GM12892 (cell line): ENCODE results near the gene ALK.

ENCODE experiments used
- DNase-seq: peaks from one replicate; pipeline ENCODE4 v3.0.0; 2011; ENCODE audit not compliant: insufficient read length
- FAIRE-seq: peaks from 2 replicates; lab custom pipeline; 2011; peaks lifted over from hg19 to GRCh38; lab: Jason Lieb, UNC
- POLR2A ChIP-seq: IDR thresholded peaks from 2 replicates; pipeline ENCODE4 v1.6.1; 2011; ENCODE audit warnings: low read depth, low read length, control low read depth
- POLR2AphosphoS5 ChIP-seq: IDR thresholded peaks from 2 replicates; pipeline ENCODE4 v1.6.1; 2011; ENCODE audit warnings: low read depth, low read length, control low read depth
- TAF1 ChIP-seq: IDR thresholded peaks from 2 replicates; pipeline ENCODE4 v1.6.1; 2011; ENCODE audit warnings: low read depth, mild to moderate bottlenecking, control low read depth, low read length, borderline replicate concordance

Gene ALK

DNA sequence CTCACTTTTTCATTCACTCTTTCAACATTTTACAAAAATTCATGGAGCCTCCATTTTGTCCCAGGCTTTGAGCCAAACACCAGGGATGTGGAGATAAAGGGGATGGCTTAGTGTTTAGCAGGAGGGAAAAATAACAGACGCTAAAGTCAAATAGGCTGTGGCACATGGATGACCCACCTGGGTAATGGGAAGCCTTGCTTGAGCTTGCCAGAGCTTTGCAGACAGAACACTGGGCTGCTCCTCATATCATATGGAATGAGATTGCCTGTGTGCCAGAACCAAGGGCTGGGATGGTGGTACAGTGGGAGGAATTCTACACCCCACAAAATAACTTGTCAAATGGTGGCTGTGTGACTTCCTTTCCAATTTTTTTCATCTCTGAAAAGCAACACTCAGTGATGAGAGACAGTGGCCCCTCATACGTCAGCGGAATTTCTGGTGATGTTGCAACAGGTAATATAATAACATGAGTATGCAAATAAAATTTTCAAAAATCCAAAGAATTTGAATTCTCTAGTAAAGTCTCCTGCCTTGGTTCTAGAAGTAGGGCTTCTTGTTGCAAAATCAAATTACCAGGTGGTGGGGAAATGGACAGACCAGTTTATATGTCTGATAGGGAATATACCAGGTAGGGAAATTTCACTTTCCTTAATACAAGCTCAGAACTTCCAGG is 553.3 kb downstream of the ALK start:
- TF ChIP-seq POLR2A (no peak), POLR2AphosphoS5 (no peak), TAF1 (no peak)
- DNase-seq (no peak), FAIRE-seq (no peak)

GRCh38 chr2:29363111-29363510 is 558.3 kb downstream of the ALK start:
- no peak for TF ChIP-seq TAF1
- TF ChIP-seq POLR2AphosphoS5 = no peak
- TF ChIP-seq POLR2A = no peak
- DNase-seq (no peak), FAIRE-seq (no peak)

DNA sequence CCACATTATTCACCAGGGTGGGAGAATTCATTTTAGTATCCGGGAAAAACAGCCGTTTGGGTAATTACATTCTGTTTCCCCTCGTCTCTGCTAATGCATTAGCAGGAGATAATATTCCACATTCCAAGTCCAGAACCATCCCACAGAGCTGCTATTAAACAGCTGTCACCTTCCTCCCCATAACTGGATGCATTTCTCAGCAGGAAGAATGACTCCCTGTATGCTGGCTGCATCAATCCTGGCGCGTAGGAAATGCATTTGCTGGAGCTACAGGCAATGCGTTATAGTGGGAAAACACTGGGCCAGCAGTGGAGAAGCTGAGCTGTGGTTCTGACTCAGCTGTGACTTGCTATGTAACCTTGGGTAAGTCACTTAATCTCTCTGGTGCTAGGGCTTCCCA is 560.2 kb downstream of the ALK start:
- no peak for FAIRE-seq
- DNase-seq = no peak
- no peak for TF ChIP-seq POLR2AphosphoS5
- no peak for TF ChIP-seq POLR2A

DNA sequence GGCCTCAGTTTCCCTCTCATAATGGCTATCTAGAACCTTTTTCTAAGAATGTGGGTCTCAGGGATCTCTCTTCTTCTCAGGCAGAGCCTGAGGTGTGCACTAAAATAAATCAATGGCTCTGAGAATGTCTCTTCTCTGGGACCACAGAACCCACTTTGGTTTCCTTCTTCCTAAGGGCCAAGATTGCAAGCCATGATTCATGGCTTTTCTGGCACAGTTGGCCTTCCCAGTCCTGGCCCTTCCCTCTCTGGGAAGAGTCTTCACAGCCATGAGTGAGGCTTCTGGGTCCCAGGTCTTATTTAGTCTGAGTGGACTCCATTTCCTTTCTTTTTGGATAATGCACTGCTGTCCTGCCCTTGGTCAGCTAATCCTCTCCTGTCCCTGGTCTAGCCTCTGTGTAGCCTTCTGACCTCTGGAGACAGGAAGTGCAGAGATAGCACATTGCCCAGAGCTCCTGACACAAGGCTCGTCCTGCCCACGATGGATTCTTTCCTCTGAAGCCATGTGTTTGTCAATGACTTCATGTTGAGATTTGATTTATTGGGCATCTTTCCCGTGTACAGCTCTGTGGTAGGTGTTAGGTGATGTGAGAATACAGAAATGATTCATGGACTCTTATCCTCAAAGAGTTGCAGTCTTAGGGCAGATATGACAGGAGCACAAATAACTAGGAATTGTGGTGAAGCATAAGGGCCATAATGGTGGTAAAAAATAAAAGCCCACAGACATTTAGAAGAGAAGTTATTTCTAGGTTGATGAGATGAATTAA is 561.2 kb downstream of the ALK start:
- TF ChIP-seq POLR2AphosphoS5 = no peak
- FAIRE-seq = no peak
- no peak for DNase-seq

DNA sequence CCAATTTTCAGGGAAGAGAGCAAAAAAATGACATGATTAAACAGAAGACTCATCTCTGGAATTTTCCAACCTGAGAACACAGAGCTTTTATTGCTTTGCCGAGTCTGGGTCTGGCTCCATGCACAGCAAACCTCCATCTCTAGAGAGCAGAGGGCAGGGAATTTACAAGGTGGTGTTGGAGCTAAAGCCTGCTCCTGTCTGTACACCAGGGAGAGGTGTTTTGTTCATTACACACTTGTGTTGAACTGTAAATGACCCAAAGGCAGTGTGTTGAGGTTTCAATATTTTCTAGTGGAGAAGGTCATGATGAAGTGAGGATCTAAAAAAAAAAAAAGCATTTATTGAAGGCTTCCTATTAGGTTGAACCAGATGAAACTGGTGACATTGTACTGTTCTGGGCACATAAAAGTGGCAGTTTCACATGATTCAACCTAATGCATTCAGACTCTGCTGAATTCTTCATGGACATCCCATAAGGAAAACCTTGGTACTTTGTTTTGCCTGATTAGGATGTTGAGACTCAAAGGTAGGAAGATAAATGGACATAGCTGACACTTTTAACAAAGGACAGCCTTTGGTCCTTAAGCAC is 567.9 kb downstream of the ALK start:
- no peak for TF ChIP-seq TAF1
- TF ChIP-seq POLR2AphosphoS5 = no peak
- TF ChIP-seq POLR2A = no peak
- DNase-seq (no peak), FAIRE-seq (no peak)

DNA sequence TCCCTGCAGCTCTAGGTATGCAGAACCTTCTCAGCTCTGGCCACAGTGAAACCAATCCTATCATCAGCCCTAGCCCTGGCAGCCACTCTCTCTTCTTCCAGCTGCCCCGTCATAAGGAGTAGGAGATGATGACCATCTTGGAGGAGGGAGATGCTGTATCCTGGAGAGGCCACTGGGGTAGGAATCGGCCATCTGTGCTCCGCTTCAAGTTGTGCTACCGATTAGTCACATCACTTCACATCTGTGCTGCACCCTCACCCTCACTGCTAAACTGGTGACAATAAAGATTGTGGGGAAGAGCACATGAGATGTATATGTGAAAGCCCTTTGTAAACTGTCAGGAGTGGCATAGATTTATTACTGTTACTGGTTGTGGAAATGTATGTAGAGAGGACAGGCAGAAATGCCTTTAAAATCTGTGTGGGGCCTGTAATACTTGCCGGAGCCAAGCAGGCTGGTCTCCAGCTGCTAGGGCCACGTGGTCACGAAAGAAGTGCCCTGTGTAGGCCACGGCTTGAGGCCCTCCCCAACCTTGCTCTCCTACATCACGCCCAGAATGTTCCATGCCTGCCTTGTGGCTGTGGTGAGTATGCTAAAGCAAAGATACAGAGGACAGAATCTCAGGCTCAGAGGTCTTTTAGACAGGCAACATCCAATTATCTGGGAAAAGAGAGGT is 569.3 kb downstream of the ALK start:
- DNase-seq = no peak
- TF ChIP-seq POLR2A = no peak
- TF ChIP-seq POLR2AphosphoS5 = no peak
- TF ChIP-seq TAF1 = no peak
- no peak for FAIRE-seq

GRCh38 chr2:29351248-29351647 is 570.1 kb downstream of the ALK start:
- TF ChIP-seq POLR2AphosphoS5 = no peak
- TF ChIP-seq TAF1 = no peak
- no peak for TF ChIP-seq POLR2A
- no peak for DNase-seq
- no peak for FAIRE-seq

DNA sequence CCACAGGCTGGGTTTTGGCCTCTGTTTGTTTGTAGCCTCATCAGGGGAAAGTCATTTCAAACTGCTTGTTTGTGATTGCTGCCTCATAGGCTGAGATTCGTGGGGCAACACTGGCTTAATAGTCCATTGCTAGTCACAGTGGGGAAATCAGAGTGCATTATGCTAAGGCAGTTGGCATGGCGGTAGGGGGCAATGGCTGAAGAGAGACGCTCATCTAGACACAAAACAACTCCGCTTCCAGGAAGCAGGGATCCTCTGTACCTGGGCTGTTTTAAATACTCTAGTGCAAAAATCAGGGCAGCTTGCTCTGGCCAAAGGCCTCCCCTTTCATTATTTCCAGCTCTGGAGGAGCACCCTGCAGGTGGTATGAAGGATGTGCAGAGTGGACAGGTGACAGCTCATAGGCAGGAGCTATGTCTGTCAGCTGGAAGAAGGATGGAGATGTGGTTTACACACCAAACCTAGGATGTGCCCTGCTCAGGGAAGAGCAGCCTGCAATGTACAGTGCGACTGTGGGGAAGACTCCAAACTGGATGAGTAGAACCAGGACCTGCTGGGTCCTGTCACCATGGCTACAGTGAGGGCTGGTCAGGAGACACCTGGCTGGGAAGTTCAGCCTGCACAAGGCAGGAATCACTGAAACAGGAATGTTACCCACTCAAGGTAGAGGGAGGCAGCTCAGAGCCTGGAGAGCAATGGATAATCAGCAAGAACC is 571.9 kb downstream of the ALK start:
- no peak for DNase-seq
- TF ChIP-seq POLR2AphosphoS5 = no peak
- no peak for TF ChIP-seq POLR2A
- TF ChIP-seq TAF1 = no peak
- FAIRE-seq = no peak

DNA sequence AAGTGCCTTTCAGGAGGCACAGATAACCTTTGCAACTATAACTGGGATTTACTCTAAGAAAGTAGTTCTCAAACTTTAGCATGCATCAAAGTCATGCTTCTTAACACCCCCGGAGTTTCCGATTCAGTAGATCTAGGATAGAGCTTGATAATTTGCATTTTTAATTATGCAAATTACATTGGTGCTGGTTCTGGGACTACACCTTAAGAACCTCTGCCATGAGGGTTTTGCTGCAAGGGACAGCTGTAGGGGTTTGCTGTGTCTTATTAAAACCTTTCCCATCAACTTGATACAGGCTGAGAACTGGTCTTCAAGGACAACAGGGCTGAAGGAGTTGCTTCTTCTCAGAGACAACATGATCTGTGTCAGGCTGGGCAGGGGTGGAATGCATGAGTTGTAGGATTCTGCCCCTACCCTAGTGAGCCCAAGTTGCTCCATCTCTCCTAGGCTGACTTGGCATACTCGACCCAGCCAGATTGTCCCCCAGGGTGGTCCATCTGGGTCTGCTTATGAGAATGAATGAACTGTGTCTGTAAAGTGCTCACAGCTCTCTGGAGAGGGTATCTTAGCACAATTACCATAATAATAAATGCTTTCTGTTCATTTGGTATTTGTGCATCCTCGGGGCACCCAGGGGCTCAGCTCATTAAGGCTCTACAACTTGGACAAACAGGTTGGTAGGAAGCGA is 573.5 kb downstream of the ALK start:
- FAIRE-seq (no peak), DNase-seq (no peak)
- TF ChIP-seq TAF1 (no peak), POLR2AphosphoS5 (no peak), POLR2A (no peak)

GRCh38 chr2:29345236-29345635 is 576.1 kb downstream of the ALK start:
- FAIRE-seq (no peak), DNase-seq (no peak)
- no peak for TF ChIP-seq POLR2A
- no peak for TF ChIP-seq TAF1
- no peak for TF ChIP-seq POLR2AphosphoS5

- TF ChIP-seq POLR2AphosphoS5 = no peak
- no peak for TF ChIP-seq TAF1
- TF ChIP-seq POLR2A = no peak
- no peak for FAIRE-seq
- no peak for DNase-seq
Measured at GRCh38 chr2:29343830-29344229, 577.6 kb downstream of the ALK start.
